ENCODE data around the gene TRIM56. TPM values are rescaled to one million over a fixed set of nuclear protein-coding genes. Genes with fewer than 3 reads are reported as not detected.

TRIM56 gene
- polyA plus RNA-seq, 1 of the 3 experiments (the other 2 are of a cell fraction) = 2.5 TPM

GRCh38 chr7:101094791-101095375 lies 9.6 kb downstream of the TRIM56 start (continued):
- TF ChIP-seq, protein P1, sequence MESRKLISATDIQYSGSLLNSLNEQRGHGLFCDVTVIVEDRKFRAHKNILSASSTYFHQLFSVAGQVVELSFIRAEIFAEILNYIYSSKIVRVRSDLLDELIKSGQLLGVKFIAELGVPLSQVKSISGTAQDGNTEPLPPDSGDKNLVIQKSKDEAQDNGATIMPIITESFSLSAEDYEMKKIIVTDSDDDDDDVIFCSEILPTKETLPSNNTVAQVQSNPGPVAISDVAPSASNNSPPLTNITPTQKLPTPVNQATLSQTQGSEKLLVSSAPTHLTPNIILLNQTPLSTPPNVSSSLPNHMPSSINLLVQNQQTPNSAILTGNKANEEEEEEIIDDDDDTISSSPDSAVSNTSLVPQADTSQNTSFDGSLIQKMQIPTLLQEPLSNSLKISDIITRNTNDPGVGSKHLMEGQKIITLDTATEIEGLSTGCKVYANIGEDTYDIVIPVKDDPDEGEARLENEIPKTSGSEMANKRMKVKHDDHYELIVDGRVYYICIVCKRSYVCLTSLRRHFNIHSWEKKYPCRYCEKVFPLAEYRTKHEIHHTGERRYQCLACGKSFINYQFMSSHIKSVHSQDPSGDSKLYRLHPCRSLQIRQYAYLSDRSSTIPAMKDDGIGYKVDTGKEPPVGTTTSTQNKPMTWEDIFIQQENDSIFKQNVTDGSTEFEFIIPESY (IDR thresholded peaks at IDR 0.05; ENCODE audit: borderline replicate concordance, low read depth) = no peak
- TF ChIP-seq YY1 (IDR thresholded peaks at IDR 0.05; ENCODE audit: low read depth) (no peak), SMC3 (IDR thresholded peaks at IDR 0.05; ENCODE audit: low read depth, low read length) (peak; percentile 70), IRF3 (IDR thresholded peaks at IDR 0.05; ENCODE audit: low read depth, low read length) (no peak), PBX3 (IDR thresholded peaks at IDR 0.05) (0 out of 2 replicates have a peak, but pooled peaks have one; percentile 21), ELF1 (IDR thresholded peaks at IDR 0.05) (no peak), TAF1 (IDR thresholded peaks at IDR 0.05; ENCODE audit: borderline replicate concordance, low read depth, low read length) (no peak), REST (IDR thresholded peaks at IDR 0.05; ENCODE audit: low read depth, low read length) (no peak), SIN3A (IDR thresholded peaks at IDR 0.05; ENCODE audit: borderline replicate concordance, low read depth, low read length) (peak; percentile 67; the same call in 1 of the 2 replicates), FOXM1 (IDR thresholded peaks at IDR 0.05; ENCODE audit: low read depth) (no peak), FOXJ3 (CRISPR knock-in tag; IDR thresholded peaks at IDR 0.05) (no peak), FOSL2 (IDR thresholded peaks at IDR 0.05; ENCODE audit: borderline replicate concordance, low read depth) (peak; percentile 26; the same call in 1 of the 2 replicates), USF2 (IDR thresholded peaks at IDR 0.05; ENCODE audit: borderline replicate concordance, low read depth, low read length) (no peak), GATA2 (CRISPR knock-in tag; IDR thresholded peaks at IDR 0.05) (no peak), MEF2A (IDR thresholded peaks at IDR 0.05; ENCODE audit: borderline replicate concordance, low read depth) (no peak), TEAD4 (IDR thresholded peaks at IDR 0.05; ENCODE audit: borderline replicate concordance, insufficient read depth) (0 out of 2 replicates have a peak, but pooled peaks have one; percentile 17), POLR2AphosphoS5 (IDR thresholded peaks at IDR 0.05; ENCODE audit: low read depth, low read length) (no peak; the same call in 1 of the 2 replicates), CHD2 (IDR thresholded peaks at IDR 0.05; ENCODE audit: low read length, partially characterized antibody) (no peak)
- TF ChIP-seq, protein P2, sequence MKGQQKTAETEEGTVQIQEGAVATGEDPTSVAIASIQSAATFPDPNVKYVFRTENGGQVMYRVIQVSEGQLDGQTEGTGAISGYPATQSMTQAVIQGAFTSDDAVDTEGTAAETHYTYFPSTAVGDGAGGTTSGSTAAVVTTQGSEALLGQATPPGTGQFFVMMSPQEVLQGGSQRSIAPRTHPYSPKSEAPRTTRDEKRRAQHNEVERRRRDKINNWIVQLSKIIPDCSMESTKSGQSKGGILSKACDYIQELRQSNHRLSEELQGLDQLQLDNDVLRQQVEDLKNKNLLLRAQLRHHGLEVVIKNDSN (IDR thresholded peaks at IDR 0.05; ENCODE audit: borderline replicate concordance, low read depth) = no peak
- TF ChIP-seq, protein P3, sequence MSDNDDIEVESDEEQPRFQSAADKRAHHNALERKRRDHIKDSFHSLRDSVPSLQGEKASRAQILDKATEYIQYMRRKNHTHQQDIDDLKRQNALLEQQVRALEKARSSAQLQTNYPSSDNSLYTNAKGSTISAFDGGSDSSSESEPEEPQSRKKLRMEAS (IDR thresholded peaks at IDR 0.05; ENCODE audit: low read depth) = peak; percentile 37; the same call in 1 of the 2 replicates
